Gastroesophageal sphincter (tissue), 3 donors: ENCODE results near the gene RDH16.
"Not testable (repeated sequence)": the region's sequence is repeated elsewhere in the genome, so short reads cannot be mapped to it uniquely, and the experiment has no call there.

Source experiments
- CTCF ChIP-seq, 4 experiments: fragments of 200-600 bp in 2 of 4; fragments of 450-650 bp in 2 of 4; sonication (generic) in 1 of 4; IDR thresholded peaks; one replicate each; pipeline ENCODE4 v1.5.1; 2017 to 2019; ENCODE audit warnings: antibody characterized with exemption in 4 of 4, mild to moderate bottlenecking in 2 of 4, moderate library complexity in 2 of 4
- EP300 ChIP-seq: sonication (generic); formaldehyde crosslinking; IDR thresholded peaks from one replicate; pipeline ENCODE4 v1.6.1; 2017; ENCODE audit warnings: antibody characterized with exemption, mild to moderate bottlenecking
- POLR2A ChIP-seq, 2 donors: fragments of 450-650 bp; IDR thresholded peaks; one replicate each; pipeline ENCODE4 v1.6.1; 2017; ENCODE audit warnings: antibody characterized with exemption in 2 of 2, mild to moderate bottlenecking in 2 of 2, moderate library complexity in 1 of 2
- POLR2AphosphoS5 ChIP-seq: sonication (generic); formaldehyde crosslinking; IDR thresholded peaks from one replicate; pipeline ENCODE4 v1.6.1; 2017; ENCODE audit warnings: antibody characterized with exemption

DNA sequence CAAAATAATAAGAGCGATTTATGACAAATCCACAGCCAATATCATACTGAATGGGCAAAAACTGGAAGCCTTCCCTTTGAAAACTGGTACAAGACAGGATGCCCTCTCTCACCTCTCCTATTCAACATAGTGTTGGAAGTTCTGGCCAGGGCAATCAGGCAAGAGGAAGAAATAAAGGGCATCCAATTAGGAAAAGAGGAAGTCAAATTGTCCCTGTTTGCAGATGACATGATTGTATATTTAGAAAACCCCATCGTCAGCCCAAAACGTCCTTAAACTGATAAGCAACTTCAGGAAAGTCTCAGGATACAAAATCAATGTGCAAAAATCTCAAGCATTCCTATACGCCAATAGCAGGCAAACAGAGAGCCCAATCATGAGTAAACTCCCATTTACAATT, 4.8 kb upstream of the RDH16 start:
- TF ChIP-seq CTCF (IDR thresholded peaks at IDR 0.05); EP300; POLR2AphosphoS5; POLR2A (IDR thresholded peaks at IDR 0.05): not testable (repeated sequence)
